AG10803 (cell line): ENCODE data around the gene PCAT6.

ENCODE experiments used
- DNase-seq: peaks from one replicate; pipeline ENCODE4 v3.0.0; 2010; ENCODE audit warnings: low read depth
- H3K4me3 ChIP-seq: 2 replicates; pipeline ENCODE4 v1.5.1; 2011; ENCODE audit warnings: mild to moderate bottlenecking, low read length, control low read depth
- CTCF ChIP-seq: conservative IDR thresholded peaks from 2 replicates; pipeline ENCODE4 v1.5.1; 2011; ENCODE audit warnings: mild to moderate bottlenecking, low read length, control low read depth, inconsistent platforms

The PCAT6 gene

GRCh38 chr1:202850593-202851362, 40.0 kb downstream of the PCAT6 start:
- no peak for DNase-seq
- no peak overlapping the region for H3K4me3 ChIP-seq
- no peak for TF ChIP-seq CTCF

- H3K4me3 ChIP-seq = no peak overlapping the region
- DNase-seq = peak; percentile 62
- TF ChIP-seq CTCF = peak; percentile 63
These were observed 41.6 kb downstream of the PCAT6 start for GRCh38 chr1:202852163-202852904.

GRCh38 chr1:202854787-202855186, 44.0 kb downstream of the PCAT6 start:
- DNase-seq = no peak
- no peak overlapping the region for H3K4me3 ChIP-seq
- TF ChIP-seq CTCF = no peak

GRCh38 chr1:202856014-202856413, 45.3 kb downstream of the PCAT6 start:
- H3K4me3 ChIP-seq = no peak overlapping the region
- no peak for TF ChIP-seq CTCF
- DNase-seq = no peak

GRCh38 chr1:202857136-202857610, 46.4 kb downstream of the PCAT6 start:
- no peak overlapping the region for H3K4me3 ChIP-seq
- no peak for TF ChIP-seq CTCF
- no peak for DNase-seq

- H3K4me3 ChIP-seq = no peak overlapping the region
- no peak for TF ChIP-seq CTCF
- DNase-seq = peak; percentile 82
These were observed 47.6 kb downstream of the PCAT6 start for GRCh38 chr1:202858331-202858730.
